ENCODE data around the gene KCTD10. TPM values are rescaled to one million over a fixed set of nuclear protein-coding genes. Genes with fewer than 3 reads are reported as not detected.

KCTD10 gene
- total RNA-seq, 1 experiment from 2014 or later, result 41.5 TPM

GRCh38 chr12:109497675-109498074 lies 20.6 kb upstream of the KCTD10 start:
- Histone ChIP-seq H3K27me3 (replicated peaks; ENCODE audit: control insufficient read depth, insufficient read depth, low read length) (no peaks in the 10 kb centered on the region), H3K36me3 (ENCODE audit: control insufficient read depth, insufficient read depth, low read length) (peaks cover 3% of the 10 kb centered on the region; the same call in 1 of the 2 replicates), H3K9me3 (no peaks in the 10 kb centered on the region), H3K4me3 (ENCODE audit: low read depth, low read length) (no peak overlapping the region), H3K4me1 (no peaks in the 10 kb centered on the region)
- DNase-seq, result no peak
- Mint-ChIP-seq H3K4me3 (ENCODE audit: unreplicated experiment) (no peak overlapping the region), H3K4me1 (ENCODE audit: low read depth, unreplicated experiment) (no peaks in the 10 kb centered on the region), H3K27ac (ENCODE audit: unreplicated experiment) (no peak overlapping the region), H3K36me3 (ENCODE audit: insufficient read depth, unreplicated experiment) (peaks cover under 1% of the 10 kb centered on the region), H3K9me3 (ENCODE audit: unreplicated experiment) (no peaks in the 10 kb centered on the region), H3K27me3 (ENCODE audit: insufficient read depth, unreplicated experiment) (no peaks in the 10 kb centered on the region)
- BruUV-seq (replicated peaks), result no TSS peak
- ChIA-PET CTCF (no interaction called here), POLR2A (no interaction called here)
- intact Hi-C loops (cut with micrococcal nuclease; ENCODE audit: unreplicated experiment), result no loop called here
- TF ChIP-seq CTCF (IDR thresholded peaks at IDR 0.05; ENCODE audit: insufficient read depth in 1 of 2, low read depth in 1 of 2, low read length in 1 of 2, severe bottlenecking in 1 of 2, unreplicated experiment in 1 of 2), result no peak

- intact Hi-C loops (cut with micrococcal nuclease; ENCODE audit: unreplicated experiment), result no loop called here
- no peaks in the 10 kb centered on the region for H3K36me3 Mint-ChIP-seq (ENCODE audit: insufficient read depth, unreplicated experiment)
- no peak for TF ChIP-seq CTCF (IDR thresholded peaks at IDR 0.05; ENCODE audit: insufficient read depth in 1 of 2, low read depth in 1 of 2, low read length in 1 of 2, severe bottlenecking in 1 of 2, unreplicated experiment in 1 of 2)
- no TSS peak for BruUV-seq (replicated peaks)
- ChIA-PET CTCF (no interaction called here), POLR2A (no interaction called here)
- no peaks in the 10 kb centered on the region for H3K9me3 Mint-ChIP-seq (ENCODE audit: unreplicated experiment)
- no peaks in the 10 kb centered on the region for H3K27me3 ChIP-seq (replicated peaks; ENCODE audit: control insufficient read depth, insufficient read depth, low read length)
- no peak overlapping the region for H3K27ac Mint-ChIP-seq (ENCODE audit: unreplicated experiment)
- no peak overlapping the region for H3K4me3 Mint-ChIP-seq (ENCODE audit: unreplicated experiment)
- no peaks in the 10 kb centered on the region for H3K27me3 Mint-ChIP-seq (ENCODE audit: insufficient read depth, unreplicated experiment)
- H3K36me3 ChIP-seq (ENCODE audit: control insufficient read depth, insufficient read depth, low read length), result peaks cover 3% of the 10 kb centered on the region; the same call in 1 of the 2 replicates
- H3K4me3 ChIP-seq (ENCODE audit: low read depth, low read length), result no peak overlapping the region
- no peaks in the 10 kb centered on the region for H3K9me3 ChIP-seq
- no peaks in the 10 kb centered on the region for H3K4me1 ChIP-seq
- no peaks in the 10 kb centered on the region for H3K4me1 Mint-ChIP-seq (ENCODE audit: low read depth, unreplicated experiment)
- no peak for DNase-seq
These were observed 19.2 kb upstream of the KCTD10 start for GRCh38 chr12:109496306-109496705.

- H3K27ac Mint-ChIP-seq (ENCODE audit: unreplicated experiment), result no peak overlapping the region
- H3K4me3 Mint-ChIP-seq (ENCODE audit: unreplicated experiment), result no peak overlapping the region
- no TSS peak for BruUV-seq (replicated peaks)
- no peaks in the 10 kb centered on the region for H3K27me3 ChIP-seq (replicated peaks; ENCODE audit: control insufficient read depth, insufficient read depth, low read length)
- H3K4me3 ChIP-seq (ENCODE audit: low read depth, low read length), result no peak overlapping the region
- CTCF ChIA-PET, result no interaction called here
- intact Hi-C loops (cut with micrococcal nuclease; ENCODE audit: unreplicated experiment), result no loop called here
- no peaks in the 10 kb centered on the region for H3K36me3 Mint-ChIP-seq (ENCODE audit: insufficient read depth, unreplicated experiment)
- H3K9me3 Mint-ChIP-seq (ENCODE audit: unreplicated experiment), result no peaks in the 10 kb centered on the region
- TF ChIP-seq CTCF (IDR thresholded peaks at IDR 0.05; ENCODE audit: insufficient read depth in 1 of 2, low read depth in 1 of 2, low read length in 1 of 2, severe bottlenecking in 1 of 2, unreplicated experiment in 1 of 2), result no peak
- POLR2A ChIA-PET, result no interaction called here
- H3K27me3 Mint-ChIP-seq (ENCODE audit: insufficient read depth, unreplicated experiment), result no peaks in the 10 kb centered on the region
- H3K9me3 ChIP-seq, result no peaks in the 10 kb centered on the region
- no peak for DNase-seq
- H3K4me1 ChIP-seq, result no peaks in the 10 kb centered on the region
- peaks cover 3% of the 10 kb centered on the region; the same call in 1 of the 2 replicates for H3K36me3 ChIP-seq (ENCODE audit: control insufficient read depth, insufficient read depth, low read length)
- H3K4me1 Mint-ChIP-seq (ENCODE audit: low read depth, unreplicated experiment), result no peaks in the 10 kb centered on the region
These were observed 17.9 kb upstream of the KCTD10 start for GRCh38 chr12:109495012-109495411.

Measured in Caco-2 (cell line).